Activated CD8-positive, alpha-beta T cell treated with anti-CD3 and anti-CD28 coated beads for 36 hours (primary cell): ENCODE results near the gene SKAP1. TPM values are rescaled to one million over a fixed set of nuclear protein-coding genes. Genes with fewer than 3 reads are reported as not detected.

Experiments used
- ATAC-seq: fragments of 200-7000 bp; cut with Tn5 transposase; one replicate; pipeline ENCODE4 v1.10.0; 2021; ENCODE audit warnings: mild to moderate bottlenecking, moderate library complexity
- CTCF ChIA-PET: fragments of 350-600 bp; sonication (Branson Sonifier 250); formaldehyde crosslinking; loops from one replicate; lab custom pipeline; 2021; ENCODE audit warnings: antibody characterized with exemption; lab: Charles Lee
- POLR2A ChIA-PET: fragments of 350-600 bp; sonication (Branson Sonifier 250); formaldehyde crosslinking; loops from one replicate; lab custom pipeline; 2021; ENCODE audit warnings: antibody characterized with exemption; lab: Charles Lee
- DNase-seq: peaks from one replicate; pipeline ENCODE4 v3.0.0-alpha.2; 2020
- H3K27ac Mint-ChIP-seq: one replicate; pipeline ENCODE4 v1.8.0; 2021; ENCODE audit warnings: mild to moderate bottlenecking, mixed read lengths
- H3K27me3 Mint-ChIP-seq: one replicate; pipeline ENCODE4 v1.8.0; 2021; ENCODE audit warnings: mixed read lengths
- H3K36me3 Mint-ChIP-seq: one replicate; pipeline ENCODE4 v1.8.0; 2021; ENCODE audit warnings: low read depth, mixed read lengths
- H3K4me1 Mint-ChIP-seq: one replicate; pipeline ENCODE4 v1.8.0; 2021; ENCODE audit warnings: low read depth, mixed read lengths
- H3K4me3 Mint-ChIP-seq: one replicate; pipeline ENCODE4 v1.8.0; 2021; ENCODE audit warnings: mild to moderate bottlenecking, moderate library complexity, mixed read lengths
- H3K9me3 Mint-ChIP-seq: one replicate; pipeline ENCODE4 v1.8.0; 2021; ENCODE audit warnings: mixed read lengths
- CTCF ChIP-seq: fragments of 200-600 bp; IDR thresholded peaks from one replicate; pipeline ENCODE4 v1.8.0; 2022; ENCODE audit warnings: antibody characterized with exemption, mild to moderate bottlenecking
- intact Hi-C: fragments of 100-400 bp; cut with micrococcal nuclease; formaldehyde crosslinking; loops from one replicate; pipeline ENCODE4 v1.10.0; 2022
- total RNA-seq, 2 experiments: library from RNA; stranded (reverse); gene quantifications; one replicate each; pipeline ENCODE4 v1.2.3, GENCODE V29; 2021

Gene SKAP1
- total RNA-seq, 2 experiments from 2014 or later = 73.9 to 81.3 TPM

- no peak for DNase-seq
- POLR2A ChIA-PET = interaction anchor here (1.4 to 2.4 kb wide), 4 partner anchors 9 to 20 kb away, joined by 5 to 10 read pairs (median 7); no protein-coding TSS in a partner anchor
- no peak for TF ChIP-seq CTCF
- Mint-ChIP-seq H3K9me3 (no peaks in the 10 kb centered on the region), H3K27me3 (no peaks in the 10 kb centered on the region), H3K4me3 (no peak overlapping the region), H3K36me3 (peaks cover 17% of the 10 kb centered on the region), H3K27ac (no peak overlapping the region), H3K4me1 (peaks cover 53% of the 10 kb centered on the region)
- CTCF ChIA-PET = interaction anchor here (0.9 to 1.8 kb wide), 3 partner anchors 23 to 160 kb away, joined by 3 to 7 read pairs (median 3); no protein-coding TSS in a partner anchor
- intact Hi-C loops = no loop called here
- no peak for ATAC-seq
These were observed 3.1 kb upstream of the SKAP1 start for GRCh38 chr17:48432820-48433775.

- ATAC-seq (peak; percentile 38), DNase-seq (peak; percentile 63)
- peaks cover 55% of the 10 kb centered on the region for H3K4me1 Mint-ChIP-seq
- peaks cover 44% of the 10 kb centered on the region for H3K36me3 Mint-ChIP-seq
- no peak for TF ChIP-seq CTCF
- POLR2A ChIA-PET = interaction anchor here (0.9 to 4.8 kb wide), 2 partner anchors 10 to 17 kb away, joined by 3 to 44 read pairs; no protein-coding TSS in a partner anchor
- H3K9me3 Mint-ChIP-seq = no peaks in the 10 kb centered on the region
- intact Hi-C loops = no loop called here
- peak overlapping the region; percentile 94 for H3K27ac Mint-ChIP-seq
- H3K4me3 Mint-ChIP-seq = peak overlapping the region; percentile 93
- CTCF ChIA-PET = interaction anchor here (1.0 to 1.7 kb wide), 3 partner anchors 10 to 24 kb away, joined by 3 to 5 read pairs (median 3); no protein-coding TSS in a partner anchor
- no peaks in the 10 kb centered on the region for H3K27me3 Mint-ChIP-seq
These were observed 858 bp downstream of the SKAP1 start for GRCh38 chr17:48429156-48429555.

- Mint-ChIP-seq H3K27me3 (no peaks in the 10 kb centered on the region), H3K4me3 (peak overlapping the region; percentile 93), H3K4me1 (peaks cover 63% of the 10 kb centered on the region), H3K27ac (peak overlapping the region; percentile 94), H3K36me3 (peaks cover 44% of the 10 kb centered on the region), H3K9me3 (no peaks in the 10 kb centered on the region)
- intact Hi-C loops = no loop called here
- ChIA-PET CTCF (interaction anchor here (0.8 to 1.7 kb wide), 5 partner anchors 9 to 15 kb away, joined by 3 to 7 read pairs (median 5); no protein-coding TSS in a partner anchor), POLR2A (interaction anchor here (1.0 to 4.8 kb wide), 2 partner anchors 12 to 17 kb away, joined by 4 to 44 read pairs; no protein-coding TSS in a partner anchor)
- no peak for TF ChIP-seq CTCF
- DNase-seq = peak; percentile 92
- ATAC-seq = peak; percentile 82
These were observed 2.4 kb downstream of the SKAP1 start for GRCh38 chr17:48427598-48427997.

- no peak for DNase-seq
- ChIA-PET CTCF (interaction anchor here (1.2 kb wide), 1 partner anchor 13 kb away, joined by 3 read pairs; no protein-coding TSS in a partner anchor), POLR2A (interaction anchor here (0.6 to 1.1 kb wide), 2 partner anchors 18 to 610 kb away, joined by 4 read pairs; no protein-coding TSS in a partner anchor)
- TF ChIP-seq CTCF = no peak
- Mint-ChIP-seq H3K36me3 (peaks cover 46% of the 10 kb centered on the region), H3K9me3 (no peaks in the 10 kb centered on the region), H3K4me3 (peak overlapping the region; percentile 93), H3K27ac (peak overlapping the region; percentile 94), H3K27me3 (no peaks in the 10 kb centered on the region), H3K4me1 (peaks cover 66% of the 10 kb centered on the region)
- ATAC-seq = no peak
- intact Hi-C loops = no loop called here
These were observed 3.1 kb downstream of the SKAP1 start for GRCh38 chr17:48426761-48427500.
